GM12878 (cell line): ENCODE results near the gene TMEM61. TPM values are rescaled to one million over a fixed set of nuclear protein-coding genes. Genes with fewer than 3 reads are reported as not detected.

ENCODE experiments used
- ATAC-seq: fragments of 200-7000 bp; cut with Tn5 transposase; 3 replicates; pipeline ENCODE4 v1.9.1; 2020; ENCODE audit warnings: mild to moderate bottlenecking, moderate library complexity
- BruUV-seq: library from RNA; stranded (reverse); fragments of 400-500 nt; replicated peaks from 2 replicates; lab custom pipeline; 2021; lab: Mats Ljungman, UMichigan
- CTCF ChIA-PET: fragments of 300-600 bp; sonication (Branson Sonifier 250); formaldehyde crosslinking; extraction: SDS; loops from one replicate; lab custom pipeline; 2021; ENCODE audit warnings: inconsistent platforms; lab: Yijun Ruan, JAX
- POLR2A ChIA-PET: fragments of 350-600 bp; formaldehyde crosslinking; extraction: SDS; loops from one replicate; lab custom pipeline; 2021; ENCODE audit warnings: inconsistent platforms; lab: Charles Lee
- RAD21 ChIA-PET: fragments of 300-600 bp; sonication (Branson Sonifier 250); formaldehyde crosslinking; loops from one replicate; lab custom pipeline; 2023; ENCODE audit warnings: antibody characterized with exemption; ENCODE audit not compliant: unreplicated experiment; lab: Charles Lee
- SMC1A ChIA-PET: fragments of 300-600 bp; sonication (Branson Sonifier 250); formaldehyde crosslinking; loops from one replicate; lab custom pipeline; 2023; ENCODE audit not compliant: unreplicated experiment, uncharacterized antibody; lab: Charles Lee
- DNase-seq: peaks from one replicate; pipeline ENCODE4 v3.0.0-alpha.2; 2011; ENCODE audit warnings: low read depth, low spot score
- FAIRE-seq: peaks from 3 replicates; lab custom pipeline; 2011; peaks lifted over from hg19 to GRCh38; lab: Jason Lieb, UNC
- H2AFZ ChIP-seq: 2 replicates; pipeline ENCODE4 v1.6.0; 2011; ENCODE audit warnings: low read depth, low read length, control low read depth; ENCODE audit not compliant: control insufficient read depth
- H3K27ac ChIP-seq: 2 replicates; pipeline ENCODE4 v1.5.1; 2011; ENCODE audit warnings: control low read depth; ENCODE audit not compliant: control insufficient read depth, insufficient read depth
- H3K27me3 ChIP-seq, 2 experiments: replicated peaks in 1 of 2; 2 replicates each; pipeline versions ENCODE4 v1.6.0 to v1.6.1; 2011; ENCODE audit warnings: low read length in 1 of 2; ENCODE audit not compliant: control insufficient read depth in 2 of 2, insufficient read depth in 2 of 2
- H3K36me3 ChIP-seq, 2 experiments: 2 replicates each; pipeline ENCODE4 v1.5.1; 2011; ENCODE audit warnings: low read length in 1 of 2; ENCODE audit not compliant: control insufficient read depth in 2 of 2, insufficient read depth in 2 of 2
- H3K4me1 ChIP-seq: 2 replicates; pipeline ENCODE4 v1.6.1; 2011; ENCODE audit warnings: mild to moderate bottlenecking, low read length, moderate library complexity, mixed read lengths; ENCODE audit not compliant: control insufficient read depth, insufficient read depth
- H3K4me2 ChIP-seq: 2 replicates; pipeline ENCODE4 v1.6.0; 2011; ENCODE audit warnings: control low read depth; ENCODE audit not compliant: control insufficient read depth, insufficient read depth
- H3K4me3 ChIP-seq: fragments of 200-600 bp; sonication (generic); 2 replicates; pipeline ENCODE4 v1.5.1; 2016
- H3K79me2 ChIP-seq: 2 replicates; pipeline ENCODE4 v1.6.0; 2011; ENCODE audit warnings: low read length; ENCODE audit not compliant: control insufficient read depth, insufficient read depth
- H3K9ac ChIP-seq: 2 replicates; pipeline ENCODE4 v1.8.0; 2011; ENCODE audit warnings: low read length, control low read depth, mixed read lengths; ENCODE audit not compliant: control insufficient read depth, insufficient read depth
- H3K9me3 ChIP-seq: replicated peaks from 3 replicates; pipeline ENCODE4 v1.5.1; 2011; ENCODE audit warnings: mild to moderate bottlenecking, low read length; ENCODE audit not compliant: control insufficient read depth, insufficient read depth
- H4K20me1 ChIP-seq: 2 replicates; pipeline ENCODE4 v1.6.0; 2011; ENCODE audit not compliant: control insufficient read depth, insufficient read depth
- KAT2A ChIP-seq: conservative IDR thresholded peaks from 2 replicates; pipeline ENCODE4 v1.6.1; 2011; ENCODE audit warnings: low read depth, low read length; ENCODE audit not compliant: control insufficient read depth
- MEF2A ChIP-seq: IDR thresholded peaks from 2 replicates; pipeline ENCODE4 v1.6.1; 2011; ENCODE audit warnings: low read depth, mild to moderate bottlenecking, low read length, moderate library complexity; ENCODE audit not compliant: insufficient read depth
- PAX8 ChIP-seq: fragments of 450-650 bp; IDR thresholded peaks from 2 replicates; pipeline ENCODE4 v1.6.1; 2017; ENCODE audit warnings: mild to moderate bottlenecking, moderate library complexity
- SRF ChIP-seq, 2 experiments: IDR thresholded peaks; 2 replicates each; pipeline ENCODE4 v1.6.1; 2011; ENCODE audit warnings: low read depth in 2 of 2, low read length in 2 of 2, mild to moderate bottlenecking in 1 of 2, moderate library complexity in 1 of 2
- TARDBP ChIP-seq: IDR thresholded peaks from 2 replicates; pipeline ENCODE4 v1.6.1; 2016; ENCODE audit warnings: borderline replicate concordance
- ZNF592 ChIP-seq: fragments of 450-650 bp; IDR thresholded peaks from 2 replicates; pipeline ENCODE4 v1.6.1; 2017; ENCODE audit warnings: mild to moderate bottlenecking, moderate library complexity
- ZSCAN29 ChIP-seq: fragments of 450-650 bp; IDR thresholded peaks from 2 replicates; pipeline ENCODE4 v1.6.1; 2017; ENCODE audit warnings: mild to moderate bottlenecking, moderate library complexity
- WGBS: methylation state at CpG from one replicate; pipeline ENCODE4 v1.1.6; 2016; ENCODE audit warnings: low lambda C conversion rate; ENCODE audit not compliant: insufficient replicate concordance, insufficient coverage; ENCODE audit errors: missing lambda C conversion rate; 5-methylcytosine and 5-hydroxymethylcytosine counted together
- in situ Hi-C: fragments of 300-500 bp; cut with MboI; formaldehyde crosslinking; loops from 9 replicates; pipeline ENCODE4 v1.14.3; 2018; ENCODE audit warnings: mixed read lengths
- intact Hi-C: fragments of 100-400 bp; cut with micrococcal nuclease; formaldehyde crosslinking; loops from one replicate; pipeline ENCODE4 v1.14.2; 2022; ENCODE audit not compliant: unreplicated experiment
- polyA plus RNA-seq, 11 experiments: library from polyadenylated mRNA; depleted of rRNA in 4 of 11; unstranded in 6 of 11; stranded (reverse) in 5 of 11; fragments of >200 nt; fragmentation: Nextera tagmentation in 4 of 11; fragmentation: Illumina TruSeq in 1 of 11; extraction: Ambion mirVana in 4 of 11; extraction: Trizol in 1 of 11; gene quantifications; 1 replicate in 1 of 11; 2 replicates in 10 of 11; pipeline versions ENCODE4 v1.2.1 to v1.2.3, GENCODE V29; 2011 to 2016; ENCODE audit warnings: inconsistent platforms in 2 of 11, missing spikeins in 2 of 11, low read depth in 1 of 11
- total RNA-seq, 4 experiments: library from RNA; depleted of rRNA in 3 of 4; stranded (reverse); fragments of >200 nt in 3 of 4; fragmentation: Illumina TruSeq in 1 of 4; extraction: Trizol in 1 of 4; gene quantifications; 2 replicates each; pipeline versions ENCODE4 v1.2.1 to v1.2.3, GENCODE V29; 2013 to 2021

The TMEM61 gene
- total and polyA plus RNA-seq, 10 of the 15 experiments (the other 5 are each of a cell fraction or from before 2014, with no cell fraction given): not detected

- no peak for TF ChIP-seq PAX8
- TF ChIP-seq, all 136 proteins: peak for 6
Measured at GRCh38 chr1:54996359-54996868, 16.0 kb downstream of the TMEM61 start (continued).

- Histone ChIP-seq H3K4me2 (no peak overlapping the region), H3K9ac (no peak overlapping the region), H3K27me3 (peaks cover 2 to 5% of the 10 kb centered on the region in 2 experiments), H4K20me1 (no peaks in the 10 kb centered on the region; the same call in 1 of the 2 replicates), H3K27ac (no peak overlapping the region), H3K36me3 (no peaks in the 10 kb centered on the region), H2AFZ (no peak overlapping the region), H3K79me2 (no peaks in the 10 kb centered on the region), H3K4me3 (no peak overlapping the region), H3K9me3 (no peaks in the 10 kb centered on the region), H3K4me1 (peaks cover 3% of the 10 kb centered on the region; the same call in 1 of the 2 replicates)
- CTCF ChIA-PET: interaction anchor here (0.7 to 19.5 kb wide), 21 partner anchors 13 to 994 kb away, joined by 3 to 436 read pairs (median 4); no protein-coding TSS in a partner anchor
- intact Hi-C loops (loop anchor here (1.0 kb wide), 2 partner anchors 47 to 52 kb away; no protein-coding TSS in a partner anchor), in situ Hi-C loops (loop anchor here (5.0 kb wide), 1 partner anchor 45 kb away; no protein-coding TSS in a partner anchor)
- WGBS: 16% methylated on average over 32 of the region's 46 CpGs
- no peak for DNase-seq
- POLR2A ChIA-PET: interaction anchor here (0.6 kb wide), 1 partner anchor 953 kb away, joined by 3 read pairs; no protein-coding TSS in a partner anchor
- ATAC-seq: peak; percentile 9; the same call in 2 of the 3 replicates
- no TSS peak for BruUV-seq
- TF ChIP-seq MEF2A: no peak
- TF ChIP-seq TARDBP: no peak
- no peak for TF ChIP-seq ZNF592
- TF ChIP-seq ZSCAN29: no peak
- TF ChIP-seq SRF (IDR thresholded peaks at IDR 0.05; ENCODE audit: low read depth in 2 of 2, low read length in 2 of 2): no peak
- TF ChIP-seq KAT2A: no peak
- SMC1A ChIA-PET: interaction anchor here (0.8 to 6.7 kb wide), 6 partner anchors 20 to 49 kb away, joined by 3 to 147 read pairs (median 4); no protein-coding TSS in a partner anchor
- no peak for FAIRE-seq
- RAD21 ChIA-PET: interaction anchor here (0.6 to 5.0 kb wide), 4 partner anchors 13 to 508 kb away, joined by 3 to 156 read pairs (median 4); no protein-coding TSS in a partner anchor
Measured at GRCh38 chr1:54996869-54997710, 16.7 kb downstream of the TMEM61 start.
